Endothelial cell of umbilical vein (primary cell): ENCODE data around the gene S100A1. TPM values are rescaled to one million over a fixed set of nuclear protein-coding genes. Genes with fewer than 3 reads are reported as not detected.
"Not testable (repeated sequence)": the region's sequence is repeated elsewhere in the genome, so short reads cannot be mapped to it uniquely, and the experiment has no call there.

Experiments used
- BruUV-seq: library from RNA; stranded (reverse); fragments of 400-500 nt; replicated peaks from 2 replicates; lab custom pipeline; 2021; lab: Mats Ljungman, UMichigan
- CTCF ChIA-PET: fragments of 300-600, 350-600 bp; sonication (Branson Sonifier 250); formaldehyde crosslinking; loops from one replicate; lab custom pipeline; 2021; ENCODE audit warnings: antibody characterized with exemption, inconsistent platforms; lab: Charles Lee
- POLR2A ChIA-PET: fragments of 300-600, 350-600 bp; sonication (Branson Sonifier 250); formaldehyde crosslinking; loops from one replicate; lab custom pipeline; 2021; ENCODE audit warnings: antibody characterized with exemption, inconsistent platforms; lab: Charles Lee
- DNase-seq: peaks from one replicate; pipeline ENCODE4 v3.0.0-alpha.2; 2011; ENCODE audit warnings: low read depth, low spot score
- FAIRE-seq: peaks from 2 replicates; lab custom pipeline; 2011; peaks lifted over from hg19 to GRCh38; lab: Jason Lieb, UNC
- H2AFZ ChIP-seq: 2 replicates; pipeline ENCODE4 v1.6.0; 2012; ENCODE audit warnings: low read depth, low read length, control low read depth, inconsistent platforms
- H3K27ac ChIP-seq: 2 replicates; pipeline ENCODE4 v1.5.1; 2011; ENCODE audit warnings: low read depth, mild to moderate bottlenecking, control low read depth, low read length, moderate library complexity; ENCODE audit not compliant: insufficient read depth
- H3K27me3 ChIP-seq, 2 experiments: 2 replicates each; pipeline versions ENCODE4 v1.6.0 to v1.6.1; 2011; ENCODE audit warnings: low read length in 2 of 2, mixed read lengths in 1 of 2; ENCODE audit not compliant: control insufficient read depth in 2 of 2, insufficient read depth in 2 of 2
- H3K36me3 ChIP-seq, 2 experiments: 2 replicates in 1 of 2; 3 replicates in 1 of 2; pipeline ENCODE4 v1.5.1; 2011; ENCODE audit warnings: low read length in 2 of 2, mild to moderate bottlenecking in 1 of 2, moderate library complexity in 1 of 2; ENCODE audit not compliant: control insufficient read depth in 2 of 2, insufficient read depth in 2 of 2; ENCODE audit errors: extremely low read depth in 1 of 2
- H3K4me1 ChIP-seq: 3 replicates; pipeline ENCODE4 v1.5.1; 2011; ENCODE audit warnings: mild to moderate bottlenecking, low read length; ENCODE audit not compliant: control insufficient read depth, insufficient read depth; ENCODE audit errors: extremely low read depth
- H3K4me2 ChIP-seq: 2 replicates; pipeline ENCODE4 v1.6.1; 2011; ENCODE audit warnings: low read length, control low read depth, mixed read lengths; ENCODE audit not compliant: insufficient read depth
- H3K4me3 ChIP-seq, 3 experiments: fragments of 200-600 bp in 1 of 3; sonication (generic), shearing (Covaris generic) in 1 of 3; replicated peaks in 1 of 3; 2 replicates each; pipeline ENCODE4 v1.5.1; 2011 to 2016; ENCODE audit warnings: control low read depth in 3 of 3, low read length in 3 of 3, mild to moderate bottlenecking in 2 of 3, inconsistent platforms in 1 of 3, low read depth in 1 of 3, moderate library complexity in 1 of 3; ENCODE audit not compliant: insufficient read depth in 1 of 3
- H3K79me2 ChIP-seq: 2 replicates; pipeline ENCODE4 v1.6.0; 2012; ENCODE audit warnings: low read length, inconsistent platforms; ENCODE audit not compliant: control insufficient read depth, insufficient read depth
- H3K9ac ChIP-seq: replicated peaks from 2 replicates; pipeline ENCODE3; 2011; ENCODE audit warnings: low read length, control low read depth; ENCODE audit not compliant: insufficient read depth; ENCODE audit errors: extremely low read depth
- H3K9me1 ChIP-seq: replicated peaks from 3 replicates; pipeline ENCODE4 v1.6.0; 2011; ENCODE audit warnings: mild to moderate bottlenecking, low read length; ENCODE audit not compliant: control insufficient read depth, insufficient read depth; ENCODE audit errors: extremely low read depth
- H3K9me3 ChIP-seq: replicated peaks from 2 replicates; pipeline ENCODE4 v1.5.1; 2012; ENCODE audit warnings: low read length, inconsistent platforms; ENCODE audit not compliant: control insufficient read depth, insufficient read depth
- H4K20me1 ChIP-seq: replicated peaks from 2 replicates; pipeline ENCODE3; 2011; ENCODE audit warnings: mild to moderate bottlenecking, low read length; ENCODE audit not compliant: control insufficient read depth, insufficient read depth; ENCODE audit errors: extremely low read depth
- EZH2 ChIP-seq: IDR thresholded peaks from 2 replicates; pipeline ENCODE4 v1.6.1; 2012; ENCODE audit warnings: borderline replicate concordance, low read depth, mild to moderate bottlenecking, moderate library complexity, low read length, inconsistent platforms; ENCODE audit not compliant: severe bottlenecking
- GATA2 ChIP-seq: IDR thresholded peaks from 2 replicates; pipeline ENCODE4 v1.7.0; 2011; ENCODE audit warnings: low read depth, mild to moderate bottlenecking, moderate library complexity, mixed read lengths, low read length; ENCODE audit not compliant: insufficient read length, insufficient read depth
- JUN ChIP-seq: IDR thresholded peaks from 2 replicates; pipeline ENCODE4 v1.6.1; 2011; ENCODE audit warnings: borderline replicate concordance, low read depth; ENCODE audit not compliant: insufficient read length, insufficient read depth
- MYC ChIP-seq: IDR thresholded peaks from one replicate; pipeline ENCODE4 v1.6.1; 2011; ENCODE audit warnings: mild to moderate bottlenecking, low read depth, low read length
- POLR2A ChIP-seq: IDR thresholded peaks from 2 replicates; pipeline ENCODE4 v1.6.1; 2012; ENCODE audit warnings: low read depth, mild to moderate bottlenecking, control low read depth, low read length
- POLR2AphosphoS5 ChIP-seq: IDR thresholded peaks from 2 replicates; pipeline ENCODE4 v1.6.1; 2012; ENCODE audit warnings: low read depth, mild to moderate bottlenecking, control low read depth, low read length, moderate library complexity; ENCODE audit not compliant: insufficient read depth
- dilution Hi-C: fragments of 300-500 bp; cut with MboI; formaldehyde crosslinking; loops from one replicate; pipeline ENCODE4 v1.15.0; 2019; ENCODE audit warnings: low sequenced_read_pairs; ENCODE audit not compliant: extremely low pct_ligation_motif_present
- intact Hi-C: fragments of 100-400 bp; cut with micrococcal nuclease; formaldehyde crosslinking; loops from one replicate; pipeline ENCODE4 v1.10.0; 2022
- polyA plus RNA-seq, 4 experiments: library from polyadenylated mRNA; depleted of rRNA in 3 of 4; stranded (reverse) in 3 of 4; unstranded in 1 of 4; fragments of >200 nt; gene quantifications; 2 replicates each; pipeline versions ENCODE4 v1.2.1 to v1.2.3, GENCODE V29; 2011 to 2012; ENCODE audit warnings: missing spikeins in 1 of 4
- total RNA-seq: library from RNA; stranded (reverse); gene quantifications from 2 replicates; pipeline ENCODE4 v1.2.3, GENCODE V29; 2021
- TF ChIP-seq, protein P1 (sequence below): IDR thresholded peaks from 2 replicates; pipeline ENCODE4 v1.6.1; 2011; ENCODE audit not compliant: insufficient read depth, insufficient read length
- TF ChIP-seq, protein P2 (sequence below), 2 donors: IDR thresholded peaks; 1 replicate in 1 of 2; 2 replicates in 1 of 2; pipeline ENCODE4 v1.5.1; 2011; ENCODE audit warnings: low read length in 2 of 2, mild to moderate bottlenecking in 2 of 2, moderate library complexity in 2 of 2, control low read depth in 1 of 2, inconsistent platforms in 1 of 2, low read depth in 1 of 2; ENCODE audit not compliant: insufficient read depth in 1 of 2; ENCODE audit errors: extremely low read depth in 1 of 2

S100A1 gene
- total and polyA plus RNA-seq, 2 donors (not counting 3 experiments of a cell fraction or from before 2014, with no cell fraction given), result not detected

DNA sequence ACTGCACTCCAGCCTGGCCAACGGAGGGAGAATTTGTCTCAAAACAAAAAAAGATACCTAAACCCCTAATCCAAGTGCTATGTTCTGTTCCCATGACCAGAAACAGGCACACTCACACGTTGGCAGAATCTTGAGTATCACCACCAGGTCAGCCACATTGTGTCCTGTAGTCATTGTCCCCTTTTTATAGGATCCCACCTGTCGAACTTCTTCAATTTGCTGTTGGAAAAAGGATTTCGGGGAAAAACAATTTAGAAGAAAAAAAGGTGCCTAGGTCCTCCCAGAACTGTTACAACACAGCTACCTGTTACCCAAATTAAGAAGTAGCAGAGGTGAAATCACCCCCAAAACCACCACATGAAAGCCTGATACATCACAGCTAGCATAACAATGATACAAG, 39.2 kb downstream of the S100A1 start:
- ChIA-PET POLR2A (interaction anchor here (1.0 kb wide), 1 partner anchor 40 kb away, joined by 3 read pairs; the partner anchor contains the start of gene S100A13), CTCF (interaction anchor here (0.7 kb wide), 1 partner anchor 40 kb away, joined by 3 read pairs; the partner anchor contains the start of gene S100A13)
- no peak overlapping the region for H3K27ac ChIP-seq
- H2AFZ ChIP-seq, result no peak overlapping the region
- dilution Hi-C loops, result no loop called here
- intact Hi-C loops, result no loop called here
- BruUV-seq, result no TSS peak
- peaks cover 11% of the 10 kb centered on the region for H3K4me1 ChIP-seq
- no peaks in the 10 kb centered on the region for H4K20me1 ChIP-seq
- H3K9me1 ChIP-seq, result no peaks in the 10 kb centered on the region
- no peaks in the 10 kb centered on the region for H3K9me3 ChIP-seq
- no peak overlapping the region for H3K4me3 ChIP-seq
- no peaks in the 10 kb centered on the region for H3K27me3 ChIP-seq
- H3K36me3 ChIP-seq, result peaks cover 40 to 48% of the 10 kb centered on the region in 2 experiments
- TF ChIP-seq, protein P1, sequence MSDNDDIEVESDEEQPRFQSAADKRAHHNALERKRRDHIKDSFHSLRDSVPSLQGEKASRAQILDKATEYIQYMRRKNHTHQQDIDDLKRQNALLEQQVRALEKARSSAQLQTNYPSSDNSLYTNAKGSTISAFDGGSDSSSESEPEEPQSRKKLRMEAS, result no peak
- no peak for TF ChIP-seq MYC
- no peak for TF ChIP-seq GATA2
- TF ChIP-seq, protein P2, sequence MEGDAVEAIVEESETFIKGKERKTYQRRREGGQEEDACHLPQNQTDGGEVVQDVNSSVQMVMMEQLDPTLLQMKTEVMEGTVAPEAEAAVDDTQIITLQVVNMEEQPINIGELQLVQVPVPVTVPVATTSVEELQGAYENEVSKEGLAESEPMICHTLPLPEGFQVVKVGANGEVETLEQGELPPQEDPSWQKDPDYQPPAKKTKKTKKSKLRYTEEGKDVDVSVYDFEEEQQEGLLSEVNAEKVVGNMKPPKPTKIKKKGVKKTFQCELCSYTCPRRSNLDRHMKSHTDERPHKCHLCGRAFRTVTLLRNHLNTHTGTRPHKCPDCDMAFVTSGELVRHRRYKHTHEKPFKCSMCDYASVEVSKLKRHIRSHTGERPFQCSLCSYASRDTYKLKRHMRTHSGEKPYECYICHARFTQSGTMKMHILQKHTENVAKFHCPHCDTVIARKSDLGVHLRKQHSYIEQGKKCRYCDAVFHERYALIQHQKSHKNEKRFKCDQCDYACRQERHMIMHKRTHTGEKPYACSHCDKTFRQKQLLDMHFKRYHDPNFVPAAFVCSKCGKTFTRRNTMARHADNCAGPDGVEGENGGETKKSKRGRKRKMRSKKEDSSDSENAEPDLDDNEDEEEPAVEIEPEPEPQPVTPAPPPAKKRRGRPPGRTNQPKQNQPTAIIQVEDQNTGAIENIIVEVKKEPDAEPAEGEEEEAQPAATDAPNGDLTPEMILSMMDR (IDR thresholded peaks at IDR 0.05; ENCODE audit: extremely low read depth in 1 of 2, insufficient read depth in 1 of 2, low read depth in 1 of 2, low read length in 2 of 2), result no peak
- no peak for TF ChIP-seq POLR2AphosphoS5
- no peak for TF ChIP-seq POLR2A
- TF ChIP-seq EZH2, result no peak
- no peak for TF ChIP-seq JUN
- DNase-seq (no peak), FAIRE-seq (no peak)
- no peak overlapping the region for H3K9ac ChIP-seq
- no peak overlapping the region for H3K4me2 ChIP-seq
- peaks cover 36% of the 10 kb centered on the region for H3K79me2 ChIP-seq

DNA sequence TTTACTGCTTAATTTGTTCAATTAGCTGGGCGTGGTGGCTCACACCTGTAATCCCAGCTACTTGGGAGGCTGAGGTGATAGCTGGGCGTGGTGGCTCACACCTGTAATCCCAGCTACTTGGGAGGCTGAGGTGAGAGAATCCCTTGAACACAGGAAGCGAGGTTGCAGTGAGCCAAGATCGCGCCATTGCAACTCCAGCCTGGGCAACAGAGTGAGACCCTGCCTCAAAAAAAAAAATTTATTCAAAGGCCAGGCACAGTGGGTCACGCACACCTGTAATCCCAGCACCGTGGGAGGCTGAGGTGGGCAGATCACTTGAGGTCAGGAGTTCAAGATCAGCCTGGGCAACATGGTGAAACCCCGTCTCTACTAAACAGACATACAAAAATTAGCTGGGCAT, 40.4 kb downstream of the S100A1 start:
- H3K4me2 ChIP-seq, H3K27me3 ChIP-seq, POLR2A ChIA-PET, H3K4me3 ChIP-seq, FAIRE-seq, DNase-seq, H3K9me3 ChIP-seq, H4K20me1 ChIP-seq, H2AFZ ChIP-seq, intact Hi-C loops, H3K27ac ChIP-seq, CTCF ChIA-PET, H3K9me1 ChIP-seq, H3K9ac ChIP-seq, BruUV-seq, dilution Hi-C loops: not testable (repeated sequence)
- Histone ChIP-seq H3K4me1 (peaks cover 11% of the 10 kb centered on the region), H3K79me2 (peaks cover 36% of the 10 kb centered on the region), H3K36me3 (peaks cover 33 to 39% of the 10 kb centered on the region in 2 experiments)
